ENCODE measurements around the gene GSG1L. TPM values are rescaled to one million over a fixed set of nuclear protein-coding genes. Genes with fewer than 3 reads are reported as not detected.

Gene GSG1L
- total RNA-seq, 2 experiments from 2014 or later, result not detected

- H3K4me3 Mint-ChIP-seq, result no peak overlapping the region
- H3K27me3 Mint-ChIP-seq, result peaks cover 6% of the 10 kb centered on the region
- DNase-seq, result no peak
- H3K27ac Mint-ChIP-seq, result no peak overlapping the region
- ATAC-seq (ENCODE audit: low read depth), result no peak
- peaks cover 1% of the 10 kb centered on the region for H3K9me3 Mint-ChIP-seq
- no peaks in the 10 kb centered on the region for H3K4me1 Mint-ChIP-seq
- POLR2A ChIA-PET, result no interaction called here
- H3K36me3 Mint-ChIP-seq, result no peaks in the 10 kb centered on the region
Measured at GRCh38 chr16:28041615-28042014, 21.9 kb downstream of the GSG1L start.

DNA sequence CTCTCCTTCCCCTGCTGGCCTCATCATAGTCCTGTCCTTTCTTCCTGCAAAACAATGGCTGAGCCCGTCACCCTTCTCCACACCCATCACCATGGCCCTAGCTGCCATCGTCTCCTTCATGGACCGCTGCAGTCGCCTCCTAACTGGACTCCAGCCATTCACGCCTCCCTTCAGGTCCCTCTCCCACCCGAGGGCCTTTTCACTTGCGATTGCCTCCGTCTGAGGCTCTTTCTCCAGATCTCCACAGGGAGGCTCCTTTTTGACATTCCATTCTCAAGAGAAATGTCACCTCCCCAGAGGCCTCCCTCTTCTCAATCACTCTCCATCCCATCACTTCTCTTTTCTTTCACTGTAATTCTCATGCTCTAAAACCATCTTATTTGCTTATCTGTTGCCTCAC lies 23.5 kb downstream of the GSG1L start:
- Mint-ChIP-seq H3K9me3 (no peaks in the 10 kb centered on the region), H3K4me3 (no peak overlapping the region), H3K4me1 (no peaks in the 10 kb centered on the region), H3K36me3 (no peaks in the 10 kb centered on the region), H3K27ac (no peak overlapping the region), H3K27me3 (peaks cover 13% of the 10 kb centered on the region)
- ATAC-seq (ENCODE audit: low read depth), result no peak
- POLR2A ChIA-PET, result no interaction called here
- no peak for DNase-seq

GRCh38 chr16:28039493-28039892 lies 24.0 kb downstream of the GSG1L start:
- ATAC-seq (ENCODE audit: low read depth) (no peak), DNase-seq (no peak)
- no peaks in the 10 kb centered on the region for H3K4me1 Mint-ChIP-seq
- no peaks in the 10 kb centered on the region for H3K9me3 Mint-ChIP-seq
- peaks cover 13% of the 10 kb centered on the region for H3K27me3 Mint-ChIP-seq
- H3K4me3 Mint-ChIP-seq, result no peak overlapping the region
- no peaks in the 10 kb centered on the region for H3K36me3 Mint-ChIP-seq
- H3K27ac Mint-ChIP-seq, result no peak overlapping the region
- POLR2A ChIA-PET, result no interaction called here

DNA sequence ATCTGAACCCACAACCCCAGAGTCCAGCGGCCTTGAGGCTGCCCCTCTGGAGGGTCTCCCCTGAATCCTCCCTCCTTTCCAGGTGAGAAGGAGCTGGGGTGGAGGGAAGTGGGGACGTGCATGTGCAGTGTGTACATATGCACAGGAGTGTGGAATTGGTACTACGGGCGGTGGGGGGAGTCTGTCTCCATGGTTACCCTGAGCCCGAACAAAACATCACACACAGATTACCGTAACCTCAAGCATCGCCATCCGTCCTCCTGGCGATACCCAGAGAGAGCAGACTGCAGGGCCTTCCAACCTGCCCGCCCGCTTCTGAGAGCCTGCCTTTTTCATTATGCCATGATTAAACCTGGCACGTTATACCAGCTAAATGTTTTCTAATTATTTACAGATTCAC lies 25.1 kb downstream of the GSG1L start:
- ATAC-seq (ENCODE audit: low read depth) (no peak), DNase-seq (no peak)
- peaks cover 15% of the 10 kb centered on the region for H3K27me3 Mint-ChIP-seq
- POLR2A ChIA-PET, result no interaction called here
- H3K36me3 Mint-ChIP-seq, result no peaks in the 10 kb centered on the region
- H3K4me1 Mint-ChIP-seq, result no peaks in the 10 kb centered on the region
- H3K4me3 Mint-ChIP-seq, result no peak overlapping the region
- no peaks in the 10 kb centered on the region for H3K9me3 Mint-ChIP-seq
- H3K27ac Mint-ChIP-seq, result no peak overlapping the region

- no peaks in the 10 kb centered on the region for H3K4me1 Mint-ChIP-seq
- no peak overlapping the region for H3K27ac Mint-ChIP-seq
- POLR2A ChIA-PET, result no interaction called here
- ATAC-seq (ENCODE audit: low read depth), result no peak
- no peak overlapping the region for H3K4me3 Mint-ChIP-seq
- DNase-seq, result no peak
- H3K36me3 Mint-ChIP-seq, result no peaks in the 10 kb centered on the region
- peaks cover 20% of the 10 kb centered on the region for H3K27me3 Mint-ChIP-seq
- H3K9me3 Mint-ChIP-seq, result no peaks in the 10 kb centered on the region
Measured at GRCh38 chr16:28035866-28036393, 27.6 kb downstream of the GSG1L start.

DNA sequence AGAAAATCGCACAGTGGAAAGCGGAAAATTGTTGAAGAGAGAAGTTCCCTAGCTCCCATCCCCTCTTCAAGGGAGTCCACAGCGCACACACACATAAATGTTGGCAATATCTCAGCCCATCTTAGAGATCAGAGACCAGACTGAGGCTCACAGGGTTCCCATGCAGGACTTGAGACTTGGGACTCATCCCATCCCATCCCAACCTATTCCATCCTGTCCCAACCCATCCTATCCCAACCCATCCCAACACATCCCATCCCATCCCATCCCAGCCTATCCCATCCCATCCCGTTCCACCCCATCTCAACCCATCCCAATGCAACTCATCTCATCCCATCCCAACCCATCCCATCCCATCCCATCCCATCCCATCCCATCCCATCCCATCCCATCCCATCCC lies 29.6 kb downstream of the GSG1L start:
- POLR2A ChIA-PET, result no interaction called here

DNA sequence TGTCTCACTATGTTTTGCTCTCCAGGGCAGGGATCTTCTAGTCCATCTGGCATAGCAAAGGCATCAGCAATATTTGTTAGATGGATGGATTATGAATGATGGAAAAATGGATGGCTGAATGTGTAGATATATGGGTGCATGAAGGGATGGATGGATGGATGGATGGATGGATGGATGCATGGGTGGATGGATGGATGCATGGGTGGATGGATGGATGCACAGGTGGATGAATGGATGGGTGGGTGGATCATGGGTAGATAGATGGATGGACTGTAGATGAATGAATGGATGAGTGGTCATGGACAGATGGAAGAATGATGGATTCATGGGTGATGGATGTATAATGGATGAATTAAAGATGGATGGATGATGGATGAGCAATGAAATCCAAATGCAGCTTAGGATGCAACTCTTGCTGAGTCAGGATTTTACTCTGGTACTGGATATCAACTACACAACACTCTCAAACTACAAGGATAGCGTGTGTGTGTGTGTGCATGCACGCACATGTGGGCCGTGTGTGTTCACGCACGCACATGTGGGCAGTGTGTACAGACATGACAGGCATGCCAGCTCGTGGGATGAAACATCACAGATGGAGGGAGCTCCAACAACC lies 34.0 kb downstream of the GSG1L start:
- Mint-ChIP-seq H3K4me3 (no peak overlapping the region), H3K27me3 (peaks cover 12% of the 10 kb centered on the region), H3K27ac (no peak overlapping the region), H3K9me3 (no peaks in the 10 kb centered on the region), H3K36me3 (no peaks in the 10 kb centered on the region), H3K4me1 (no peaks in the 10 kb centered on the region)
- POLR2A ChIA-PET, result no interaction called here
- no peak for DNase-seq
- ATAC-seq (ENCODE audit: low read depth), result no peak

More for the DNA sequence above, 29.6 kb downstream of the GSG1L start:
- H3K4me3 Mint-ChIP-seq, result no peak overlapping the region
- ATAC-seq (ENCODE audit: low read depth) (no peak), DNase-seq (no peak)
- no peaks in the 10 kb centered on the region for H3K36me3 Mint-ChIP-seq
- H3K27me3 Mint-ChIP-seq, result peaks cover 22% of the 10 kb centered on the region
- no peaks in the 10 kb centered on the region for H3K4me1 Mint-ChIP-seq
- no peaks in the 10 kb centered on the region for H3K9me3 Mint-ChIP-seq
- H3K27ac Mint-ChIP-seq, result no peak overlapping the region

DNA sequence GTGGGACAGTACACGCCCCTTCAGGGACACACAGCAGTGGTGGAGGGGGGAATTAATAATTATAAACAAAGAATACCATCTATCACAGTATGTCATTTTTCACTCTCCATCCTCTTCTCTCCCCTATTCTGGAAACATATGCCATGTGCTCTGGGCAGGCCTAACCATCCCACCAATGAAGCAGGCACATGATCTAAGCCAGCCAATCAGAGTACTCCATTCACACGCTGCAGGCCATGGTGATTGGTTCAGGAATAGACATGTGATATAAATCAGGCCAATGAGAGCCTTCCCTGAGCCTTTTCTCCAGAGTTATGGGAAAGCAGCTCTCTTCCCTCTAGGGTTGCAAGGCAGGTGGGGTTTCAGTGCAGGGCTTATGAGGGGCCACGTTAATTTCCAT lies 36.5 kb downstream of the GSG1L start:
- Mint-ChIP-seq H3K27ac (no peak overlapping the region), H3K27me3 (peaks cover 4% of the 10 kb centered on the region), H3K9me3 (no peaks in the 10 kb centered on the region), H3K36me3 (no peaks in the 10 kb centered on the region), H3K4me1 (no peaks in the 10 kb centered on the region), H3K4me3 (no peak overlapping the region)
- POLR2A ChIA-PET, result no interaction called here
- ATAC-seq (ENCODE audit: low read depth), result no peak
- DNase-seq, result no peak

- POLR2A ChIA-PET, result no interaction called here
- H3K4me3 Mint-ChIP-seq, result no peak overlapping the region
- no peaks in the 10 kb centered on the region for H3K36me3 Mint-ChIP-seq
- DNase-seq (no peak), ATAC-seq (ENCODE audit: low read depth) (no peak)
- H3K27me3 Mint-ChIP-seq, result peaks cover 2% of the 10 kb centered on the region
- H3K9me3 Mint-ChIP-seq, result peaks cover 2% of the 10 kb centered on the region
- H3K4me1 Mint-ChIP-seq, result no peaks in the 10 kb centered on the region
- no peak overlapping the region for H3K27ac Mint-ChIP-seq
Measured at GRCh38 chr16:28025631-28026030, 37.9 kb downstream of the GSG1L start.

- H3K36me3 Mint-ChIP-seq, result no peaks in the 10 kb centered on the region
- H3K27ac Mint-ChIP-seq, result no peak overlapping the region
Measured at GRCh38 chr16:28019218-28019617, 44.3 kb downstream of the GSG1L start.

GRCh38 chr16:28014851-28015250 lies 48.7 kb downstream of the GSG1L start:
- H3K9me3 Mint-ChIP-seq, result peaks cover 6% of the 10 kb centered on the region
- DNase-seq (no peak), ATAC-seq (ENCODE audit: low read depth) (no peak)
- peaks cover 10% of the 10 kb centered on the region for H3K4me1 Mint-ChIP-seq
- H3K36me3 Mint-ChIP-seq, result no peaks in the 10 kb centered on the region
- POLR2A ChIA-PET, result no interaction called here
- H3K4me3 Mint-ChIP-seq, result no peak overlapping the region
- H3K27ac Mint-ChIP-seq, result no peak overlapping the region
- peaks cover 16% of the 10 kb centered on the region for H3K27me3 Mint-ChIP-seq

More at GRCh38 chr16:28019218-28019617, 44.3 kb downstream of the GSG1L start:
- Mint-ChIP-seq H3K27me3 (peaks cover 10% of the 10 kb centered on the region), H3K4me3 (no peak overlapping the region), H3K4me1 (peaks cover 2% of the 10 kb centered on the region), H3K9me3 (peaks cover 7% of the 10 kb centered on the region)
- ATAC-seq (ENCODE audit: low read depth) (no peak), DNase-seq (no peak)
- POLR2A ChIA-PET, result no interaction called here

DNA sequence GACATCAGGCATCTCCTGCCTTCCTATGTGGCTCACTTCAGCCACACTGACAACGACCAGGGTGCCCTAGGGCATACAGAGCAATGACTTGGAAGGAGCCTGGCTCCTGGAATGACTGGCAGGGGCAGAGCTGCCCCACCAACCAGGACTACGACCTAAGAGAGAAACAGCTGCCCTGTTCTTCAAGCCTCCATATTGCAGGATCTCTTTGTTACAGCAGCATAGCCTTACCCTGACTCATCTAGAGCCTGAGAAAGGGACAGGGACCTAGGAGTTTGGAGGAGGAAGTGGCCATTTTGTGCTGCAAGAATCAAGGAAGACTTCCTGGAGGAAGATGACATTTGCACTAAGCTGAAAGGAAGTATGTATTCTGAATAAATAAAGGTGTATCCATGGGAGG lies 49.6 kb downstream of the GSG1L start:
- no peak for ATAC-seq (ENCODE audit: low read depth)
- H3K4me3 Mint-ChIP-seq, result no peak overlapping the region
- H3K36me3 Mint-ChIP-seq, result no peaks in the 10 kb centered on the region

GRCh38 chr16:28013392-28013791 lies 50.1 kb downstream of the GSG1L start:
- Mint-ChIP-seq H3K27me3 (peaks cover 16% of the 10 kb centered on the region), H3K4me3 (no peak overlapping the region), H3K27ac (no peak overlapping the region), H3K36me3 (no peaks in the 10 kb centered on the region), H3K9me3 (peaks cover 2% of the 10 kb centered on the region), H3K4me1 (peaks cover 8% of the 10 kb centered on the region)
- POLR2A ChIA-PET, result no interaction called here
- ATAC-seq (ENCODE audit: low read depth) (no peak), DNase-seq (no peak)

More for the DNA sequence above, 49.6 kb downstream of the GSG1L start:
- Mint-ChIP-seq H3K9me3 (peaks cover 5% of the 10 kb centered on the region), H3K4me1 (peaks cover 10% of the 10 kb centered on the region), H3K27me3 (peaks cover 16% of the 10 kb centered on the region), H3K27ac (no peak overlapping the region)
- DNase-seq, result no peak
- POLR2A ChIA-PET, result no interaction called here

DNA sequence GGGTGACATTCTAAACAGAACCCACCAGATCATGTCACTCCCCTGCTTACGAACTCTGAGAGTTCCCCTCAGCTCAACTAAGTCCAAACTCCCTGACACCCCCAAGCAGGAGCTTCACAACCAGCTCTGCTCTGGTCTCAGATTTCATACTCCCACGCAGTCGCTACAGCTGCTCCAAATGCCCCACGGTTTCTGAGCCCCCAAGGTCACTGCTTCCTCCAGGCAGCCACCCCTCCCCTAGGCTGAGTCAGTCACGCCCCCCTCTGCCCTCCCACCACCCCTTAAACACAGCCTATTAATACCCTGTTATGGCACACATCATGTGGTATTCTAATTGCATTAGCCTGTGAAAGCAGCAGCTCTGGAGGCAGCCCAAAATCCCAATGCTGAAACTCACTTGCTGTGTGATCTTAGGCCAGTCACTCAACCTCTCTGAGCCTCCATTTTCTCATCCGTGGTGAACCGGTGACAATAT lies 51.5 kb downstream of the GSG1L start:
- H3K4me3 Mint-ChIP-seq, result no peak overlapping the region
- ATAC-seq (ENCODE audit: low read depth) (no peak), DNase-seq (no peak)
- peaks cover 13% of the 10 kb centered on the region for H3K27me3 Mint-ChIP-seq
- POLR2A ChIA-PET, result no interaction called here
- no peaks in the 10 kb centered on the region for H3K36me3 Mint-ChIP-seq
- H3K4me1 Mint-ChIP-seq, result peaks cover 8% of the 10 kb centered on the region
- H3K9me3 Mint-ChIP-seq, result no peaks in the 10 kb centered on the region
- H3K27ac Mint-ChIP-seq, result no peak overlapping the region
